GM19324 (cell line): Measurements from ENCODE around the gene PAXX.

Source experiments
- ATAC-seq: cut with Tn5 transposase; IDR thresholded peaks from one replicate; pipeline ENCODE4 v1.9.1; 2021; ENCODE audit warnings: mild to moderate bottlenecking, moderate library complexity; ENCODE audit not compliant: unreplicated experiment, low FRiP score

The PAXX gene

DNA sequence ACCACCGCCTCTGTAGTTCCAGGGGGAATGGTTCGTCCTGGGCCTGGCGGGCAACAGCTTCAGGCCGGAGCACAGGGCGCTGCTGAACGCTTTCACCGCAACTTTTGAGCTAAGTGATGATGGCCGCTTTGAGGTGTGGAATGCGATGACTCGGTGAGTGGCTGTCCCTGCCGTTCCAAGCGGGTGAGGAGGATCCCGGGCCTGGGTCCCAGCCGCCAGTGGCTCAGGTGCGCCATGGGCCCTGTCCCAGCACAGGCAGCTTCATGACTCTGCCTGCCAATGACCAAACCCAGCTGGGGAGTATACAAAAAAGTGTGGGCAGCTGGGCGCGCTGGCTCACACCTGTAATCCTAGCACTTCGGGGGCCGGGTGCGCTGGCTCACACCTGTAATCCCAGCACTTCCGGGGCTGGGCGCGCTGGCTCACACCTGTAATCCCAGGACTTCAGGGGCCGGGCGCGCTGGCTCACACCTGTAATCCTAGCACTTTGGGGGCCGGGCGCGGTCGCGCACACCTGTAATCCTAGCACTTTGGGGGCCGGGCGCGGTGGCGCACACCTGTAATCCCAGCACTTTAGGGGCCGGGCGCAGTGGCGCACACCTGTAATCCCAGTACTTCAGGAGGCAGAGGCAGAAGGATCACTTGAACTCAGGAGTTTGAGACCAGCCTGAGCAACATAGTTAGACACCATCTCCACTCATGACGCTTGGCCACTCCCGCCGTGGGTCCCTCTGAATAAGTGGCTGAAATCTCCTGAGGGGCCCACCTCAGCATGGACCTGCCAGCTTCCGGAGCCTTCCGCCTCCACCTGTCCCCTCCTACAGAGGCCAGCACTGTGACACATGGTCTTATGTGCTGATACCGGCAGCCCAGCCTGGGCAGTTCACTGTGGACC, 39.1 kb upstream of the PAXX start:
- no peak for ATAC-seq

DNA sequence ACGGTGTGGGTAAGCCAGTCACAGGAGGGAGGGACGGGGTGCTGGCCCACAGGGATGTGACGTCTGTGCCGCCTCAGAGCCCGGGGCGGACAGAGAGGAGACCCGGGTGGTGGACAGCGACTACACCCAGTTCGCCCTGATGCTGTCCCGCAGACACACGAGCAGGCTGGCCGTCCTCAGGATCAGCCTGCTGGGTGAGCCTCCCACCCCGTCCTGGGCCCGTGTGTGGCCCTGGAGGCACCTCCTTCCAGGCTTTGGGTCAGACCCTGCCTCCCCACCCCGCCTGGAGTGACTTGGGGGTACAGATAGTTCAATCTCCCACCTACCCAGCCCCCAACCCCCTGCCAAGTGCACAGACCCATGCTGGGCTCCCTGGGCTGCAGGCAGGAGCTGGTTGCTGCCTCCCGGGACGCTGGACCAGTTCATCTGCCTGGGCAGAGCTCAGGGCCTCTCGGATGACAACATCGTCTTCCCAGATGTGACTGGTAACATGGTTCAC, 38.4 kb upstream of the PAXX start:
- no peak for ATAC-seq

DNA sequence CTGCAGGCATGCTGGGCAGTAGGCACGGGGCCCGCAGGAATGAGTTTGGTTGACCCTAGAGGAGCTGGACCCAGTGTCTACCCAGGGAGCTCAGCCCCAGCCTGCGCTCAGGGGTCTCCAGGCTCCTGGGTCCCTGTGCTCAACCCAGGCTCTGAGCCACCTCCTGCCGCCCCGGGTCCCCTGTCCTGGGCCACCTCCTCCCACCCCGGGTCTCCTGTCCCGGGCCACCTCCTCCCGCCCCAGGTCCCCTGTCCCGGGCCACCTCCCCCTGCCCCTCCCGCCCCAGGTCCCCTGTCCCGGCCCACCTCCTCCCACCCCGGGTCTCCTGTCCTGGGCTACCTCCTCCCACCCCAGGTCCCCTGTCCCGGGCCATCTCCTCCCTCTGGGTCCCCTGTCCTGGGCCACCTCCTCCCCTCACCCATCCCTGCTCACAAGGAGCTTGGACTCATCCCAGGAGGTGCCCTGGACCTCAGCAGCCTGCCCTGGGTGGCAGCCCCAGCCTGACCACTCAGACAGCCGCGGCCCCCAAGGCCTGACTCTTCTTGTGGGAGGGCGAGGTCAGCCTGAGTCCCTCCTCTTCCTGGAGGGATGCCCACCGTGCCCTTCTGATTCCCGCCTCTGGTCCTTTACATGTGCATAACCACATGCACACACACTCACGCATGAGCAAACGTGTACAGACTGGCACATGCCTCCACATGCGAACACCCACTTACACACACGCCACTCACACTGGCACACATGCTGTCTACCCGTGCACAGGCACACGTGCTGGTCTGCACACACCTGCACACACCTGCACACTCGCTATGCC, 37.7 kb upstream of the PAXX start:
- ATAC-seq: no peak

DNA sequence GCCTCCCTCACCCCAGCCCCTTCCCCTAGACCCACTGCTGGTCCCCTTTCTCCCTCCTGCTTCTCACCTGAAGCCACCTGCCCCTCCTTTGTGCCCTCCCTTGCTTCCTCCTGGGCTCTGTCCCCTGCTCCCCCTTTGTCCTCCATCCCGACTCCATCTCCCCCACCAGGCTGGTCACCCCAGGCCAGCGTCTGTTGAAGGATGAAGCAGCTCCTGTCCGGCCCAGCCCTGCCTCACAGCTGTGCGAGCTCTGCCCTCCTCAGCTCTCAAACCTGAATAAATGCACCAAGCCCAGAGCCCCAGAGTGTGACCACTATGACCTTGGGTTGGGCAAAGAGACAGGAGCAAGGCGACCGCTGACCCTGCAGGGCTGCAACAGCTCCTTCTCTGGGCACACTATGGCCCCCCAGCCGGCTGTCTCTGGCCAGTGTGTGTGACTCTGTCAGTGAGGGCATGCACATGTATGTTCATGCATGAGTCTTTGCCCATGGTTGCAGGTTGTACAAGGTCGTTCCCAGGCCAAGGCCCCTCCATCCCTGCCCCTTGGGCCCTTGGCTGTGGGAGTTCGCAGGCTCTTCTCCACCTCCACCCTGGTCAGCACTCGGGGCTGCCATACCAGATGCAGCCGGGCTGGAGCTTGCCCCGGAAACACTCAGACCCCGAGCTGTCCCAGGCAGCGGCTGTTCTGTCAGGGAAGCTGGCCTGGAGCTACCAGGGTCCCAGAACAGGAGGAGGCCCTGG, 36.9 kb upstream of the PAXX start:
- no peak for ATAC-seq

DNA sequence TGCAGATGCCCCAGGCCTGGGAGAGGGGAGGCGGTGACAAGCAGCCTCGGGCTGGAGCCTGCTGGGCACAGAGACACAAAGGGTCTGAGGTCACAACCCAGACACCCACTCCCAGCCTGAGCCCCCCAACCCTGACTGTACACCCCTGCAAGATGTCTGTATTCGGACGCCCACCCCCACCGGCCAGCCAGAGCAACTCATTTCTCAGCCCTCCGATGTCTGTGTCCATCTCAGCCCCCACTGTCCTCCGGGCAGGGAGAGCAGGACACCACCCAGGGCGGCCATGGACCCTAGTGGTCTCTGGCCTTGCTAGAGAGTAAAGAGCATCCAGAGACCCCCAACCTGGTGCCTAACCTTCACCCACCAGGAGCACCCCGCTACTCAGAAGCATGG, 36.3 kb upstream of the PAXX start:
- ATAC-seq: no peak

DNA sequence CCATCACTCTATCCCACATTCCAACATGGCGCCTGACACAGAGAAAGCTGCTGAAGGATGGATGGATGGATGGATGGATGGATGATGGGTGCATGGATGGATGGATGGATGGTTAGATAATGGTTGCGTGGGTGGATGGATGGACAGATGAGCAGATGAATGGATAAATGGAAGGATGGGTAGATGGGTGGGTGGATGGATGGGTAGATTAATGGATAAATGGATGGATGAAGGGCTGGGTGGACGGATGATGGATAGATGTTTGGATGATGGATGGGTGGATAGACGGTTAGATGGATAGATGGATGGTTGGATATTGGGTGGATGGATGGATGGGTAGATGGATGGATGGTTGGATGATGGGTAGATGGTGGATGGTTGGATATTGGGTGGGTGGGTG, 35.6 kb upstream of the PAXX start:
- no peak for ATAC-seq

DNA sequence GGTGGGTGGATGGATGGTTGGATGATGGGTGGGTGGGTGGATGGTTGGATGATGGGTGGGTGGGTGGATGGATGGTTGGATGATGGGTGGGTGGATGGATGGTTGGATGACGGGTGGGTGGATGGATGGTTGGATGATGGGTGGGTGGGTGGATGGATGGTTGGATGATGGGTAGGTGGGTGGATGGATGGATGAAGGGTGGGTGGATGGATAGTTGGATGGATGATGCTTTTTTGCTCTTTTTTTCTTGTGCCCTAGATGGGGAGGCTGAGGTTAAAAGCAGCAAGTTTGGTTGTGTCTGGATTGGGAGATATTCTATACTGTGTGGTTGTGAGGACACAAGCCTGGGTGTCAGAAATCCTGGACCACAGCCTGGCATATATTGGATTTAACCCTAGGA, 34.8 kb upstream of the PAXX start:
- ATAC-seq: no peak

DNA sequence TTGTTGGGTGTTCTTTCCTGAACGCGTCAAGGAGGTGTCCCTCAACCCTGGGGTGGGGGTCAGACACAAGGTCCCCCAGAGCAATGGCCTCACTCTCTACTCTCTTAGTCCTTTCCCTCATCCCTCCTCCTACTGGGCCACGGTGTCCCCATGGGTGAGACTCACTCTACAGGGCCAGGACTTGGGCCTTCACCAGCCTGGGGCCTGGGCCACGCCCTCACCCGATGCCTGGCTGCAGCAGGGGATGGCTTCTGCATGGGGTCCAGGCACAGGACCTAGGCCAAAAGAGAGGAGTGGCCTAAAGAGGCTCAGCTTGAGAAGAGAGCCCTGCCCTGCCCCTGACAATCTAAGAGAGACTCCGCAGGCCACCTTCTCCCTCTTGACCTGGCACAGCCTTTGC, 34.3 kb upstream of the PAXX start:
- no peak for ATAC-seq

DNA sequence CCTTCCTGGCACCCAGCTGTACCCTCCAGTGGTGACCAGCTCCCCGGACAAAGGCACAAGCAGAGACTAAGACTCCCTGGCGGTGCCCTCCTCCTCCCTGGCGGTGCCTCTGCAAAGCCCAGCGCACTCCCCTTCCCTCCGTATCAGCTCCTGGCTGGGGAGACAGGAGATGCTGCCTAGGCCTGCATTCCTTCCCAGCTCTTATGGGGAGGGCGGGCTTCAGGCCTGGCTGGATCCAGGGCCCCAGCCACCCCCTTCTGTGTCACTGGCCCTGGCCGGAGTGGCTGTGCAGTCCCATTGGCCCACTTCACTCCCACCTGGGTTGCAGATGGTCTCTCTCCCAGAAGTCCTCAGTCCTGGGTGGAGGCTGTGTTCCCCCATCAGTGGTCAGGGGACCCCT, 33.7 kb upstream of the PAXX start:
- ATAC-seq: no peak

DNA sequence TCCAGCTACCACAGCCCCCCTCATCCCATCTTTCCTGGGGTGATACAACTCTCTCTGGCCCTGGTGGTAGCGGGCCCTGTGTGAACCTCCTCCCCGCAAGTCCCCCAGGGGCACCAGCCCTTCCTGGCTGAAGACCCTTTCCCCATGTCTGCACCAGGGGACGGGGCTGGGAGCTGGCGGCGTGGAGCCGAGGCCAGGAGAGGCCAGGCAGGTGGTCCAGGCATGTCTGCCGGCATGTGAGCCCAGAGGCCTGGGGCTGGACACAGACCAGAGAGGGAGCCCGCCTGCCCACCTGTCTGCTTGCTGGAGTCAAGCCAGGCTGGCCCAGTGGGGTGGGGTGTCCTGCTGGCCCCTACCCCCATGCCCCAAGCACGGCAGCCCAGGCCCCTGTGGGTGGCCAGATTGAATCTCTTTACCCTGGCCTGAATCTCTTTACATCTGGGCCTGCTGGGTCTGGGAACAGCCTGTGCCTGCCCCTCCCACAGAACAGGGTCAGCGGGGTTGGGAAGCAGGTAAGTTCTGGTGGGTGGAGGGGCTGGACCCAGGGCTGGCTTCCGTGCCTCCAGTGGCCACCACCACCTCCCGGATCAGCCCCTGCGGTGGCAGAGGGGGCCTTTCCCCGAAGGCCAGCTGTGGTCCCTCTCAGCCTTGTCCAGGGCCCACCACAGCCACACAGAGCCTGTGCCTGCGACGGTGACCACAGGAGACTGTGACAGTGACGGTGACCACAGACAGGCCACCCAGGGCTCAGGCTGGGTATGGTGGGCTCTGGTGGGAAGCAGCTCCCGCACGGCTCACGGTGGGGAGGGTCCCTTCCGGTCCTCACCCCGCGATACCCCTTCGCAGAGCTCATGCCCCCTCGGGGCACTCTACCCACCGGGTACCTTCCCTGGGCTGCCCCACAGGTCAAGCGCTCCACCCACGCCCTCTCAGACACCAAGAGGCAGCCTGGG, 33.0 kb upstream of the PAXX start:
- ATAC-seq: no peak

DNA sequence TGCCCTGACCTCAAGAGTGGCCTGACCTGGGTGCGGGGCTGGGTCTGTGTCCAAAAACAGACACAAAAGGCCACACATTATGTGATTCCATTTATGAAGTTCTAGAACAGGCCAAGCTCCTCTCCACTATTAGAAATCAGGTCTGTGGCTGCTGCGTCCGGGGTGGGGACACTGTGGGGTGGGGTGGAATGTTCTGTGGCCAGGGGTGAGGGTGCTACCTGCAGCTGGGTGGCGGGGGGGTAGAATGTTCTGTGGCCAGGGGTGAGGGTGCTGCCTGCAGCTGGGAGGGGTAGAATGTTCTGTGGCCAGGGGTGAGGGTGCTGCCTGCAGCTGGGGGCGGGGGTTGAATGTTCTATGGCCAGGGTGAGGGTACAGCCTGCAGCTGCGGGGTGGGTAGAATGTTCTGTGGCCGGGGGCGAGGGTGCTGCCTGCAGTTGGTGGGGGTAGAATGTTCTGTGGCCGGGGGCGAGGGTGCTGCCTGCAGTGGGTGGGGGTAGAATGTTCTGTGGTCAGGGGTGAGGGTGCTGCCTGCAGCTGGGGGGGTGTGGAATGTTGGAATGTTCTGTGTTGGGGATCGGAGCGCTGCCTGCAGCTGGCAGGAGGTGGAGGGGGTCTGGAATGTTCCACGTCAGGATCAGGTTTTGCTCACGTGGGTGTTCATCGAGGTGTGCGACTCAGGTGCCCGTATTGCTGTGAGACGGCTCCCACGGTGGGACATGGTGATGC, 31.8 kb upstream of the PAXX start:
- ATAC-seq: no peak

DNA sequence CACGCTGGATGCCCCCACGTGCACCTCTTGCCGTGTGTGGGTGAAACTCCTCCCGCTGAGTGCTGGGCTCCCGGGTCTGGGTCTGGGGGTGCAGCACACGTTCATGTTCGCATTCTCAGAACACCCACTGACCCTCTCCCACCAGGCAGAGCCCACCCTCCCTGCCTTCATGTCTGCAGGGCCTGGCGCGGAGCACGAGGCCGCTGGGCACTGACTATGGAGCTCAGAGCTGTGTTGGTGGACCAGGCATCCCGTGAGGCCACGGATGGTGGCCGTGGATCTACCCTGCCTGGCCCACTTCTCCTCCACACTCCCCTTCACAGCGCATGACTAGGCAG, 31.3 kb upstream of the PAXX start:
- no peak for ATAC-seq

DNA sequence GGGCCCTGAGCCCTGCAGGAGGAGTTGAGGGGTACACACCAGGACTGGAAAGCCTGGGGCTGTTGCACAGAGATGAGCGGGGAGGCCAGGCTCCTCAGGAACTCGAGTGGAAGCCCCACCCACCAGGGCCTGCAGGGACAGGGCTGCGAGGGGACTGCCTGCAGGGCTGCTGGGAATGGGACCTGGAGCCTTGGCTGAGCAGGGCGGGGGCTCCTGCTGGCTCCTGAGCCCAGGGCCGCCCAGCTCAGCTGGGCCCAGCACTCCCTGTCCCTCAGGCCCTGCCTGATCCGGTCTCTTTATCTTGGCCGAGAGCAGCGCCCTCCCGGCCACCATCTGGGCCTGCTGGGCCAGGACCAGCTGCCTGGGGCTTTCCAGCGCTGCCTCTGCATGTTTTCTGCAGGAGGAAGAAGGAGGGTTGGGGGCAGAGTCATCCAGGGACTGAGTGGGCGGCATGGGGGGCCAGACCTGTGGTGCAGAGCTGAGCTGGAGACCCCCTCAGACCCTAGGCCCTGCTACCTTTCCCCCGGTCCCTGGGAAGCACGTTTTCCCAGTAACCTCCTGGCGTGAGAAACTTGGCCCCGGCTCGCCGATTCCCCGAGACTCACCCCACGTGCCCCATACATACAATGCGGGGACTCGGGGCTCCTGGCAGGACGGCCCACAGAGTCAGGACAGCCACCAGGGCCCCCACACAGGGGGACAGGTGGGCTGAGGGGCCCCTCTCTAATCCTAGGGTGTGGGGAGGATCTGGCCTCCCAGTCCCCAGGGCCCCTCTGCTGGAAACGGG, 30.8 kb upstream of the PAXX start:
- ATAC-seq: no peak

DNA sequence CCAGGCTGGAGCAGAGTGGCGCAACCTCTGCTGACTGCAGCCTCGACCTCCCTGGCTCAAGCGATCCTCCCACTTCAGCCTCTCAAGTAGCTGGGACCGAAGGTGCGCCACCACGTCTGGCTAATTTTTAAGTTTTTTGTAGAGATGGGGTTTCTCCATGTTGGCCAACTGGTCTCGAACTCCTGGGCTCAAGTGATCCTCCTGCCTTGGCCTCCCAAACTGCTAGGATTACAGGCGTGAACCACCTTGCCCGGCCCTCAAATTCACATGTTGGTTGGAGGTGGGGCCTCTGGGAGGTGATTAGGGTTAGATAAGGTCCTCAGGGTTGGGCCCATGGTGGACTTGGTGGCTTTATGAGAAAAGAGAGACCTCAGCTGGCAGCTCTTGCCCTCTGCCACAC, 30.1 kb upstream of the PAXX start:
- no peak for ATAC-seq

DNA sequence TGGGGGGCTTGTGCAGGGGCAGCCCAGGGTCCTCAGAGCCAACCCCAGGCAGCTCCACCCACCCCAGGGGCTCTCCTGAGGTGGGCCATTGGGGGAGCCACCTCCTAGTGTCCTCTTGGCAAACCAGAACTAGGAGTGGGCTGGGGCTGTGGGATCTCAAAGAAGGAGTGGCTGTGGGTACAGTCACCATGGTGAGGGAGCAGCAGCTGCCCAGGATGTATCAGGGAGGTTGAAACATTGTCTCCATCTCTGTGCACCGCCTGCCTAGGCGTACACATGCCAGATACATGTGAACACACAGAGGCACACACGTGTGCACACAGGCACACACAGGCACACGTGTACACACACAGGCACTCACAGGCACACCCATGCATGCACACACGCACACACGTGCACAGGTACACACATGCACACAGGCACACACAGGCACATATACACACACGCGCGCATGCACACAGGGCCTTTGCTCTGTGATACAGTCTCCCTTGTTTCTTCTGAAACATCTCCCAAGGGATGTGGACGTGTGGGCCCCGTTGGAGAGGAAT, 29.4 kb upstream of the PAXX start:
- no peak for ATAC-seq

DNA sequence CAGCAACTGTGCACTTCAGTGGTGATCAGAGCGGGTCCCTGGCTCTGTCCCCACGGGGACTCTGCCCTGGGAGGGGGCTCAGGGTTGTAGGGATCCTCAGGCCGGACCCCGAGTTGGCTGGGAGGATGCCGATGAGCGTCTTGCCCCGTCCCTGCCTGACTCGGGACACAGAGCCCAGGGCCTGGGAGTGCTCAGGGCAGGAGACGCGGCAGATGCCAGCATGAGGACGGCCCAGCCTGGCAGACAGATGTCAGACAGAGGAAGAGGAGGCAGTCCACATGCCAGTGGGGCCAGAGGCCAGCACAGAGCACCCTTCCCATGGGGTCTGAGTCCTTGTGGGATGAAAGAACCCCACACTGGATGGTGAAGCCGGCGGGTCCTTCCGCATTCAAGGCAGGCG, 28.9 kb upstream of the PAXX start:
- ATAC-seq: no peak

DNA sequence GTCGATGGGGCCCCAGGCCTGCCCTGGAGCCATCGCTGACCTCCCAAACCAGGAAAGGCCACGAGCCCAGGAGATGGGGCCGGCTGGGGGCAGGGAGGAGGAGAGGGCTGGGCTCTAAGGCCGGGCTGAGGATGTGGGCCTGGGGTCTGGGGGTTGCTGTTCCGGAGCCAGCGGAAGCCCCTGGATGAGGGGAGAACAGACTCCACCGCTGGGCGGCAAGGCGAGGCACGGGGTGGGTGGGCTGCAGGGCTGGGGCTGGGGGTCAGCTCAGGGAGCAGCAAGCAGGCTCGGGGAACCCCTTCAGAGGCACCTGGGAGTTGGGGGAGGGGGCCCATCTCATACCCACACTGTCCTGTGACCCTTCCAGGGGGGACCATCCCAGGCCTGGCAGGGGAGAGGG, 28.5 kb upstream of the PAXX start:
- ATAC-seq: no peak

DNA sequence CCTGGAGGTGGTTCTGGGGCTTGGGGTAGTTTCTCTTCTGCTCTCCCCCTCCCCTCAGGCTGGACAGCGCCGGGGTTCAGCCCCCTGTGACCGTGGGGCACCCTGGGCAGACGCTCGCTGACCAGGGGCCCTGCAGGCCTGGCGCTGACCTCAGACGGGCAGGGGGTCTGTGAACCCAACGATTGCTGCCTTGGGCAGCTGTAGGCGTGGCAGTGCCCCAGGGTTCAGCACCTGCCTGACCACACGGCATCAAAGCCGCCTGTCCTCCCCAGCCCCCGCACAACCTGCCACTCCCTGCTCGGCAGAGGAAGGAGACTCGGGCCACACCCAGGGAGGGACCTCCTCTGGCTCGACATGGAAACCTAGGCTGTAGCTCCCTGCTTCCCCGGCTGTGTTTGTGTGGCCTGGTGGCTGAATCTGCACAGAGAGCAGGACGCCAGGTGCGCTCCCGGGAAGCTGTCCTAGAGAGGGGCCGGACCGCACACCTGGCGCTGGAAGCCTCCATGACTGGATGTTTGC, 28.0 kb upstream of the PAXX start:
- ATAC-seq: no peak
